Activated T-cell treated with anti-CD3 and anti-CD28 coated beads, Interleukin-2, amount 50 U/mL, for 48 hours (primary cell): Measurements from ENCODE around the gene OR8B8.
A peak's percentile ranks its signal among the peaks of the same experiment; 100 is the strongest.
"Not testable (repeated sequence)": the region's sequence is repeated elsewhere in the genome, so short reads cannot be mapped to it uniquely, and the experiment has no call there.

Source experiments
- DNase-seq, 2 experiments: peaks; one replicate each; pipeline ENCODE4 v3.0.0-alpha.2; 2020

OR8B8 gene

GRCh38 chr11:124445646-124446150 is at the start of gene OR8B8:
Gene OR8B8, minus strand, starts transcription at chr11:124445696. Its CDS starts 4,611 bp downstream, at chr11:124441085.
- no peak for DNase-seq

- no peak for DNase-seq
Measured at GRCh38 chr11:124493016-124493655, 47.6 kb upstream of the OR8B8 start.

GRCh38 chr11:124483422-124483821 is 37.9 kb upstream of the OR8B8 start:
- DNase-seq: no peak

- DNase-seq: no peak
Measured at GRCh38 chr11:124482362-124483147, 37.1 kb upstream of the OR8B8 start.

- peak; percentile 21 for DNase-seq
Measured at GRCh38 chr11:124481365-124482323, 36.1 kb upstream of the OR8B8 start.

- DNase-seq: no peak
Measured at GRCh38 chr11:124479561-124479960, 34.1 kb upstream of the OR8B8 start.

GRCh38 chr11:124475265-124475664 is 29.8 kb upstream of the OR8B8 start:
- no peak for DNase-seq

GRCh38 chr11:124474779-124475178 is 29.3 kb upstream of the OR8B8 start:
- DNase-seq: no peak

GRCh38 chr11:124474079-124474478 is 28.6 kb upstream of the OR8B8 start:
- no peak for DNase-seq

GRCh38 chr11:124473476-124473875 is 28.0 kb upstream of the OR8B8 start:
- no peak for DNase-seq

- no peak for DNase-seq
Measured at GRCh38 chr11:124470561-124471227, 25.2 kb upstream of the OR8B8 start.

- no peak for DNase-seq
Measured at GRCh38 chr11:124467381-124467927, 22.0 kb upstream of the OR8B8 start.

GRCh38 chr11:124465368-124465767 is 19.9 kb upstream of the OR8B8 start:
- no peak for DNase-seq

- DNase-seq: no peak
Measured at GRCh38 chr11:124463990-124464389, 18.5 kb upstream of the OR8B8 start.

- no peak for DNase-seq
Measured at GRCh38 chr11:124463324-124463723, 17.8 kb upstream of the OR8B8 start.

GRCh38 chr11:124460459-124460858 is 15.0 kb upstream of the OR8B8 start:
- DNase-seq: no peak

GRCh38 chr11:124459379-124459778 is 13.9 kb upstream of the OR8B8 start:
- DNase-seq: not testable (repeated sequence)

- no peak for DNase-seq
Measured at GRCh38 chr11:124454552-124454951, 9.1 kb upstream of the OR8B8 start.

- no peak for DNase-seq
Measured at GRCh38 chr11:124446916-124447315, 1.4 kb upstream of the OR8B8 start.

- no peak for DNase-seq
Measured at GRCh38 chr11:124442847-124443246, 2.6 kb downstream of the OR8B8 start.

GRCh38 chr11:124442442-124442841 is 3.1 kb downstream of the OR8B8 start:
- no peak for DNase-seq

GRCh38 chr11:124441519-124441918 is 4.0 kb downstream of the OR8B8 start:
- DNase-seq: no peak
